PC-9 (cell line): Measurements from ENCODE around the gene SMC6.

Experiments used
- EZH2 ChIP-seq: fragments of 200-600 bp; sonication (generic); IDR thresholded peaks from 2 replicates; pipeline ENCODE4 v1.8.0; 2017; ENCODE audit warnings: antibody characterized with exemption, low read depth
- TF ChIP-seq, protein P1 (sequence below): fragments of 200-600 bp; sonication (generic); conservative IDR thresholded peaks from 2 replicates; pipeline ENCODE4 v1.6.1; 2017; ENCODE audit warnings: mixed run types, antibody characterized with exemption, mild to moderate bottlenecking, moderate library complexity

DNA sequence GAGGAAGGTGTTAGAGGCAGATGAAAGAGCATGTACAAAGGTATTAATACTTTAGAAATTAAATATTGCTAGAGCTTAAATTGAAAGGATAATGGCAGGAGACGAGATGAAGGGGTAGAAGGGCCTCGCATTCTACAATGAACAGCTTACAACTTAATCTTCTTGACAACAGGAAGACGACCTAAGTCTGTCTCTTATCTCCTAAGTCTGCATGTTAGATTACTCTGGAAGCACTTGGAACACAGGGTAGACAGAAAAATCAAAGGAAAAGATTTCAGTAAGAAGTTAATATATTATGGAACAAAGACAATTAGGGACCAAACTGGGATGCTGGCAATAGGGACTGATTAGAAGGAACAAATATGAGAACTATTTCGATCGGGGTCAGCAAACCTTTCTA lies 34.9 kb downstream of the SMC6 start:
- TF ChIP-seq, protein P1, sequence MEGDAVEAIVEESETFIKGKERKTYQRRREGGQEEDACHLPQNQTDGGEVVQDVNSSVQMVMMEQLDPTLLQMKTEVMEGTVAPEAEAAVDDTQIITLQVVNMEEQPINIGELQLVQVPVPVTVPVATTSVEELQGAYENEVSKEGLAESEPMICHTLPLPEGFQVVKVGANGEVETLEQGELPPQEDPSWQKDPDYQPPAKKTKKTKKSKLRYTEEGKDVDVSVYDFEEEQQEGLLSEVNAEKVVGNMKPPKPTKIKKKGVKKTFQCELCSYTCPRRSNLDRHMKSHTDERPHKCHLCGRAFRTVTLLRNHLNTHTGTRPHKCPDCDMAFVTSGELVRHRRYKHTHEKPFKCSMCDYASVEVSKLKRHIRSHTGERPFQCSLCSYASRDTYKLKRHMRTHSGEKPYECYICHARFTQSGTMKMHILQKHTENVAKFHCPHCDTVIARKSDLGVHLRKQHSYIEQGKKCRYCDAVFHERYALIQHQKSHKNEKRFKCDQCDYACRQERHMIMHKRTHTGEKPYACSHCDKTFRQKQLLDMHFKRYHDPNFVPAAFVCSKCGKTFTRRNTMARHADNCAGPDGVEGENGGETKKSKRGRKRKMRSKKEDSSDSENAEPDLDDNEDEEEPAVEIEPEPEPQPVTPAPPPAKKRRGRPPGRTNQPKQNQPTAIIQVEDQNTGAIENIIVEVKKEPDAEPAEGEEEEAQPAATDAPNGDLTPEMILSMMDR = no peak
- TF ChIP-seq EZH2 = no peak
